ENCODE data around the gene PKN2.

- TF ChIP-seq ZNF404 (tag by site-specific recombination; IDR thresholded peaks at IDR 0.05) (no peak), CTCF (tag by site-specific recombination; IDR thresholded peaks at IDR 0.05) (no peak), ZNF785 (tag by site-specific recombination; IDR thresholded peaks at IDR 0.05) (no peak), HOXA7 (CRISPR knock-in tag; IDR thresholded peaks at IDR 0.05; ENCODE audit: borderline replicate concordance) (no peak), REST (tag by site-specific recombination; IDR thresholded peaks at IDR 0.05) (no peak), ZNF837 (tag by site-specific recombination; IDR thresholded peaks at IDR 0.05) (no peak), KLF7 (tag by site-specific recombination; IDR thresholded peaks at IDR 0.05; ENCODE audit: borderline replicate concordance) (no peak), ZNF354C (tag by site-specific recombination; IDR thresholded peaks at IDR 0.05; ENCODE audit: borderline replicate concordance, low read depth) (no peak), ZFP3 (tag by site-specific recombination; IDR thresholded peaks at IDR 0.05; ENCODE audit: low read depth) (no peak), SALL2 (tag by site-specific recombination; IDR thresholded peaks at IDR 0.05; ENCODE audit: borderline replicate concordance) (no peak)
Measured at GRCh38 chr1:88729297-88729696, 45.2 kb downstream of the PKN2 start.

Measured in HEK293 (cell line).